K562 (cell line): ENCODE data around the gene ACRBP. TPM values are rescaled to one million over a fixed set of nuclear protein-coding genes. Genes with fewer than 3 reads are reported as not detected.

Experiments used
- ATF1 ChIP-seq, 2 experiments: fragments of 450-650 bp in 1 of 2; IDR thresholded peaks; 2 replicates each; pipeline ENCODE4 v1.6.1; 2016; ENCODE audit warnings: missing compliant biosample characterization in 1 of 2, missing genetic modification characterization in 1 of 2
- BRD9 ChIP-seq: fragments of 450-650 bp; IDR thresholded peaks from 2 replicates; pipeline ENCODE4 v1.6.1; 2018; ENCODE audit warnings: low read depth; ENCODE audit not compliant: partially characterized antibody
- ETS2 ChIP-seq: IDR thresholded peaks from 2 replicates; pipeline ENCODE4 v1.6.1; 2016; ENCODE audit warnings: borderline replicate concordance, missing genetic modification characterization, mild to moderate bottlenecking, moderate library complexity, missing compliant biosample characterization; ENCODE audit not compliant: poor library complexity, severe bottlenecking
- ETV6 ChIP-seq, 3 experiments: fragments of 150-350 bp in 1 of 3; sonication (generic) in 1 of 3; formaldehyde crosslinking in 1 of 3; IDR thresholded peaks; 2 replicates each; pipeline versions ENCODE4 v1.6.1 to v1.8.0; 2014 to 2022; ENCODE audit warnings: borderline replicate concordance in 2 of 3, low read depth in 2 of 3, antibody characterized with exemption in 1 of 3, low read length in 1 of 3, mild to moderate bottlenecking in 1 of 3, missing genetic modification reagents in 1 of 3
- HDAC1 ChIP-seq, 2 experiments: fragments of 450-650 bp; IDR thresholded peaks; 2 replicates each; pipeline ENCODE4 v1.6.1; 2016 to 2017; ENCODE audit warnings: inconsistent platforms in 1 of 2, mild to moderate bottlenecking in 1 of 2, moderate library complexity in 1 of 2
- JUN ChIP-seq, 2 experiments: sonication (generic) in 1 of 2; formaldehyde crosslinking in 1 of 2; IDR thresholded peaks; 2 replicates each; pipeline versions ENCODE4 v1.6.1 to v1.8.0; 2012 to 2022; ENCODE audit warnings: borderline replicate concordance in 2 of 2, mild to moderate bottlenecking in 2 of 2, improper control_type of control experiment in 1 of 2, low read depth in 1 of 2, low read length in 1 of 2, missing genetic modification reagents in 1 of 2
- LCOR ChIP-seq: sonication (generic); formaldehyde crosslinking; IDR thresholded peaks from 2 replicates; pipeline ENCODE4 v1.8.0; 2022; ENCODE audit warnings: mild to moderate bottlenecking, missing genetic modification reagents
- MAFK ChIP-seq: IDR thresholded peaks from 2 replicates; pipeline ENCODE4 v1.6.1; 2011; ENCODE audit warnings: low read length, improper control_type of control experiment
- MEF2D ChIP-seq: conservative IDR thresholded peaks from 2 replicates; pipeline ENCODE4 v1.6.1; 2016; ENCODE audit warnings: low read depth, missing genetic modification characterization, missing compliant biosample characterization
- NEUROD1 ChIP-seq: fragments of 150-350 bp; IDR thresholded peaks from 2 replicates; pipeline ENCODE4 v1.6.1; 2014; ENCODE audit warnings: borderline replicate concordance, low read length, low read depth; ENCODE audit not compliant: partially characterized antibody
- NR3C1 ChIP-seq: sonication (generic); formaldehyde crosslinking; IDR thresholded peaks from 2 replicates; pipeline ENCODE4 v1.8.1; 2022; ENCODE audit warnings: missing genetic modification reagents
- PHTF2 ChIP-seq: fragments of 250-450 bp; sonication (Bioruptor Pico); IDR thresholded peaks from 2 replicates; pipeline ENCODE4 v1.5.0; 2021; ENCODE audit warnings: mild to moderate bottlenecking
- RBFOX2 ChIP-seq: fragments of 200-400 bp; formaldehyde crosslinking; IDR thresholded peaks from 2 replicates; pipeline ENCODE4 v1.6.1; 2017; ENCODE audit warnings: low read depth, mild to moderate bottlenecking, low read length, moderate library complexity
- SMAD3 ChIP-seq: fragments of 450-650 bp; formaldehyde crosslinking; conservative IDR thresholded peaks from 2 replicates; pipeline ENCODE4 v1.4.0; 2020; ENCODE audit warnings: mild to moderate bottlenecking
- SMARCA5 ChIP-seq: fragments of 450-650 bp; IDR thresholded peaks from 2 replicates; pipeline ENCODE4 v1.6.1; 2016
- SMC3 ChIP-seq: conservative IDR thresholded peaks from 2 replicates; pipeline ENCODE4 v1.6.1; 2011; ENCODE audit warnings: low read depth, low read length, improper control_type of control experiment; ENCODE audit not compliant: insufficient read depth
- SRF ChIP-seq, 2 experiments: fragments of 250-450, 450-650 bp in 1 of 2; sonication (Bioruptor Pico) in 1 of 2; sonication (generic) in 1 of 2; formaldehyde crosslinking; IDR thresholded peaks; 2 replicates each; pipeline versions ENCODE4 v1.5.0 to v1.5.1; 2020 to 2022; ENCODE audit warnings: mild to moderate bottlenecking in 1 of 2, missing genetic modification reagents in 1 of 2
- STAT5A ChIP-seq: IDR thresholded peaks from 2 replicates; pipeline ENCODE4 v1.6.1; 2012; ENCODE audit warnings: low read length, inconsistent platforms, borderline replicate concordance
- SUPT5H ChIP-seq: fragments of 450-650 bp; IDR thresholded peaks from 2 replicates; pipeline ENCODE4 v1.6.1; 2016
- TAF15 ChIP-seq: fragments of 200-400 bp; formaldehyde crosslinking; IDR thresholded peaks from 2 replicates; pipeline ENCODE4 v1.6.1; 2017; ENCODE audit warnings: mild to moderate bottlenecking, low read depth, low read length, moderate library complexity
- TARDBP ChIP-seq: fragments of 450-650 bp; IDR thresholded peaks from 2 replicates; pipeline ENCODE4 v1.6.1; 2016
- TCF3 ChIP-seq: sonication (generic); formaldehyde crosslinking; IDR thresholded peaks from 2 replicates; pipeline ENCODE4 v1.4.0; 2020; ENCODE audit warnings: mild to moderate bottlenecking, missing genetic modification reagents
- ZBED1 ChIP-seq: IDR thresholded peaks from 2 replicates; pipeline ENCODE4 v1.6.1; 2014
- ZNF133 ChIP-seq: fragments of 250-450 bp; sonication (Bioruptor Pico); IDR thresholded peaks from 2 replicates; pipeline ENCODE4 v1.4.0; 2020; ENCODE audit warnings: mild to moderate bottlenecking
- ZNF212 ChIP-seq: fragments of 450-650 bp; formaldehyde crosslinking; IDR thresholded peaks from 2 replicates; pipeline ENCODE4 v1.4.0; 2020; ENCODE audit warnings: mild to moderate bottlenecking
- ZNF232 ChIP-seq: sonication (generic); formaldehyde crosslinking; IDR thresholded peaks from 2 replicates; pipeline ENCODE4 v1.8.0; 2022; ENCODE audit warnings: mild to moderate bottlenecking, missing genetic modification reagents
- ZNF57 ChIP-seq: fragments of 450-650 bp; formaldehyde crosslinking; IDR thresholded peaks from 2 replicates; pipeline ENCODE4 v1.4.0; 2020; ENCODE audit warnings: mild to moderate bottlenecking, moderate library complexity
- ZNF696 ChIP-seq: fragments of 250-450 bp; sonication (Bioruptor Pico); conservative IDR thresholded peaks from 2 replicates; pipeline ENCODE4 v1.4.0; 2020; ENCODE audit warnings: mild to moderate bottlenecking, moderate library complexity
- polyA plus RNA-seq, 8 experiments: library from polyadenylated mRNA; depleted of rRNA in 4 of 8; stranded (reverse) in 5 of 8; unstranded in 3 of 8; fragments of >200 nt; fragmentation: Nextera tagmentation in 2 of 8; fragmentation: Illumina TruSeq in 1 of 8; extraction: Ambion mirVana in 2 of 8; extraction: Trizol in 1 of 8; gene quantifications; 2 replicates each; pipeline versions ENCODE4 v1.2.1 to v1.2.3, GENCODE V29; 2011 to 2014; ENCODE audit warnings: inconsistent platforms in 1 of 8, missing spikeins in 1 of 8
- total RNA-seq, 7 experiments: library from RNA; depleted of rRNA in 6 of 7; stranded (reverse); fragments of >200 nt in 6 of 7; fragmentation: Illumina TruSeq in 2 of 7; extraction: Trizol in 2 of 7; gene quantifications; 2 replicates each; pipeline versions ENCODE4 v1.2.1 to v1.2.3, GENCODE V29; 2011 to 2021; ENCODE audit warnings: low replicate concordance in 1 of 7
- TF ChIP-seq, protein P1 (sequence below): fragments of 250-450 bp; sonication (Bioruptor Pico); IDR thresholded peaks from 2 replicates; pipeline ENCODE4 v1.4.0; 2020

Gene ACRBP
- total and polyA plus RNA-seq, 9 of the 15 experiments (the other 6 are each of a cell fraction or from before 2014, with no cell fraction given), result 3.1 to 31.8 (median 8.4) TPM

DNA sequence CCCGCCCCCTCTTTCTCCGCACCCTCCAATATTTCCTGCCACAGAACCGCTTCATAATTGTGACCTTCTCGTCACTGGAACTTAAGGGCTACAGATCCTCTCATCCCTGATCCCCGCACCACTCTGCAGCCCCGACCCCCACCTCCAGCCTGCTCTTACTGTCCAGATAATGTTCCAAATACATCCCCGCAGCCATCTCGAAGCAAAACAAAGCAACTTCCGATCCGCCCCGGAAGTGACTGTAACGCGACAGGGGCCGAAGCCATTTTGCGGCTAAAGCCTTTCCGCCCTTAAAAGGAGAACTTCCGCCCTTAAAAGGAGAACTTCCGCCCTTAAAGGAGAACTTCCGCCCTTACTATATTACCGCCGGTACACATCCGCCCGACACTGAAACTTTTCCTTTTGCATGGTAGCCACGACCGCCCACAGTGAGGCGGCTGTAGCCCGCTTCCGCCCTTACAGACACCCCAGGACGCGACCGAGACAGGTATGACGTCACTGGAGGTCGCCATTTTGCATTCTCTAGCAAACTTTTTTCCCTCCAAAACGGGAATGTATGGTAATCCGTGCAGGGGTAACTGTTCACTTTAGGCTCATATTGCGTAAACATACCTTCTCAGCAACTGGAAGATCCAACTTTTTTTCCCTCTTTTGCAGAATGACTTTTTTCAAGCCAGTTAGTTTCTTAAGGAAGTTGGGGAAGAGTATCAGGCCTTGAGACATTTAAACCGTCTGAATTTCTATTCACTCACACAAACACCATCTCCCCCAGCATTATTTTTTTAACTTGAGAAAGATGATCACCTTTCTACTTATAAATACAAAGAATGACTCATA, 15.9 kb upstream of the ACRBP start, which contains the start of gene ING4 (continued):
- TF ChIP-seq, protein P1, sequence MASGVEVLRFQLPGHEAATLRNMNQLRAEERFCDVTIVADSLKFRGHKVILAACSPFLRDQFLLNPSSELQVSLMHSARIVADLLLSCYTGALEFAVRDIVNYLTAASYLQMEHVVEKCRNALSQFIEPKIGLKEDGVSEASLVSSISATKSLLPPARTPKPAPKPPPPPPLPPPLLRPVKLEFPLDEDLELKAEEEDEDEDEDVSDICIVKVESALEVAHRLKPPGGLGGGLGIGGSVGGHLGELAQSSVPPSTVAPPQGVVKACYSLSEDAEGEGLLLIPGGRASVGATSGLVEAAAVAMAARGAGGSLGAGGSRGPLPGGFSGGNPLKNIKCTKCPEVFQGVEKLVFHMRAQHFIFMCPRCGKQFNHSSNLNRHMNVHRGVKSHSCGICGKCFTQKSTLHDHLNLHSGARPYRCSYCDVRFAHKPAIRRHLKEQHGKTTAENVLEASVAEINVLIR, result peak; percentile 98
- TF ChIP-seq ETS2 (tag) (no peak), JUN (IDR thresholded peaks at IDR 0.05; ENCODE audit: borderline replicate concordance, low read depth, low read length) (peak; percentile 90), JUN (CRISPR knock-in tag; IDR thresholded peaks at IDR 0.05; ENCODE audit: borderline replicate concordance) (no peak), ETV6 (IDR thresholded peaks at IDR 0.05; ENCODE audit: borderline replicate concordance in 1 of 2, low read depth in 2 of 2, low read length in 1 of 2) (no peak), ETV6 (CRISPR knock-in tag; IDR thresholded peaks at IDR 0.05; ENCODE audit: borderline replicate concordance) (no peak), STAT5A (peak; percentile 14; the same call in 1 of the 2 replicates), HDAC1 (IDR thresholded peaks at IDR 0.05) (peak in 1 of 2 experiments; percentile 90; a peak in 2 of 4 replicates), ZNF212 (CRISPR knock-in tag) (no peak), ZNF696 (CRISPR knock-in tag) (no peak), ZNF232 (CRISPR knock-in tag) (no peak), NR3C1 (CRISPR knock-in tag) (no peak), SMC3 (no peak), MEF2D (tag) (peak; percentile 63; the same call in 1 of the 2 replicates), SMARCA5 (no peak), ZNF133 (CRISPR knock-in tag) (no peak), ZNF57 (CRISPR knock-in tag) (no peak), TARDBP (no peak; the same call in 1 of the 2 replicates), BRD9 (peak; percentile 41), ATF1 (CRISPR knock-in tag; IDR thresholded peaks at IDR 0.05) (peak; percentile 92), ATF1 (tag; IDR thresholded peaks at IDR 0.05) (peak; percentile 99), SUPT5H (no peak; the same call in 1 of the 2 replicates), RBFOX2 (peak; percentile 71), SMAD3 (CRISPR knock-in tag) (no peak), TAF15 (no peak), NEUROD1 (peak; percentile 46), MAFK (peak; percentile 52), LCOR (CRISPR knock-in tag) (0 out of 2 replicates have a peak, but pooled peaks have one; percentile 8), PHTF2 (CRISPR knock-in tag) (no peak), SRF (CRISPR knock-in tag; IDR thresholded peaks at IDR 0.05) (peak; percentile 68 to 97; a peak in 3 of 4 replicates), ZBED1 (no peak), TCF3 (CRISPR knock-in tag) (no peak; the same call in 1 of the 2 replicates)
